GM23338 (cell line): ENCODE results near the gene PHKA2. TPM values are rescaled to one million over a fixed set of nuclear protein-coding genes. Genes with fewer than 3 reads are reported as not detected.

Source experiments
- ATAC-seq: fragments of 200-7000 bp; cut with Tn5 transposase; 3 replicates; pipeline ENCODE4 v1.9.1; 2020
- DNase-seq: peaks from one replicate; pipeline ENCODE4 v3.0.0-alpha.2; 2015; ENCODE audit warnings: low spot score
- H2AFZ ChIP-seq: fragments of 200-600 bp; sonication (generic); 2 replicates; pipeline ENCODE4 v1.8.0; 2016; ENCODE audit warnings: antibody characterized with exemption, mild to moderate bottlenecking, moderate library complexity
- H3F3A ChIP-seq: fragments of 200-600 bp; sonication (generic); replicated peaks from 2 replicates; pipeline ENCODE4 v1.8.0; 2017; ENCODE audit warnings: antibody characterized with exemption, mixed run types, low read depth
- H3K27ac ChIP-seq: fragments of 200-600 bp; sonication (generic); 2 replicates; pipeline ENCODE4 v1.6.1; 2016; ENCODE audit warnings: low read depth
- H3K27me3 ChIP-seq: fragments of 200-600 bp; sonication (generic); 2 replicates; pipeline ENCODE4 v1.8.0; 2016; ENCODE audit warnings: mild to moderate bottlenecking, mixed run types, moderate library complexity; ENCODE audit not compliant: insufficient read depth
- H3K36me3 ChIP-seq: fragments of 200-600 bp; sonication (generic); 2 replicates; pipeline ENCODE4 v1.8.0; 2016; ENCODE audit warnings: mild to moderate bottlenecking; ENCODE audit not compliant: insufficient read depth
- H3K4me1 ChIP-seq: fragments of 200-600 bp; sonication (generic); 2 replicates; pipeline ENCODE4 v1.8.0; 2016; ENCODE audit warnings: mild to moderate bottlenecking, moderate library complexity; ENCODE audit not compliant: insufficient read depth
- H3K4me2 ChIP-seq: fragments of 200-600 bp; sonication (generic); 2 replicates; pipeline ENCODE4 v1.7.1; 2017; ENCODE audit warnings: mixed run types
- H3K4me3 ChIP-seq: fragments of 200-600 bp; sonication (generic); 2 replicates; pipeline ENCODE4 v1.6.1; 2016; ENCODE audit warnings: mixed run types
- H3K79me2 ChIP-seq: fragments of 200-600 bp; sonication (generic); replicated peaks from 2 replicates; pipeline ENCODE4 v1.8.0; 2017; ENCODE audit warnings: mild to moderate bottlenecking; ENCODE audit not compliant: insufficient read depth
- H3K9me2 ChIP-seq: fragments of 200-600 bp; sonication (generic); 2 replicates; pipeline ENCODE4 v1.8.0; 2017; ENCODE audit not compliant: insufficient read depth
- H4K20me1 ChIP-seq: fragments of 200-600 bp; sonication (generic); replicated peaks from 2 replicates; pipeline ENCODE4 v1.8.0; 2017; ENCODE audit warnings: mild to moderate bottlenecking; ENCODE audit not compliant: insufficient read depth
- H3K27ac Mint-ChIP-seq: 2 replicates; pipeline ENCODE4 v1.8.0; 2020; ENCODE audit warnings: inconsistent platforms, mild to moderate bottlenecking, moderate library complexity, mixed read lengths
- H3K27me3 Mint-ChIP-seq: 3 replicates; pipeline ENCODE4 v1.8.0; 2022; ENCODE audit warnings: low read depth, mild to moderate bottlenecking, moderate library complexity, mixed read lengths, inconsistent platforms; ENCODE audit not compliant: insufficient read depth, poor library complexity
- H3K36me3 Mint-ChIP-seq: 3 replicates; pipeline ENCODE4 v1.8.0; 2021; ENCODE audit warnings: low read depth, mild to moderate bottlenecking, inconsistent platforms, moderate library complexity, mixed read lengths
- H3K4me1 Mint-ChIP-seq: 3 replicates; pipeline ENCODE4 v1.8.0; 2020; ENCODE audit warnings: mild to moderate bottlenecking, inconsistent platforms, mixed read lengths
- H3K4me3 Mint-ChIP-seq: 3 replicates; pipeline ENCODE4 v1.8.0; 2021; ENCODE audit warnings: moderate library complexity, mild to moderate bottlenecking, inconsistent platforms, mixed read lengths
- H3K9me3 Mint-ChIP-seq: 3 replicates; pipeline ENCODE4 v1.8.0; 2020; ENCODE audit warnings: moderate library complexity, mild to moderate bottlenecking, inconsistent platforms, mixed read lengths
- CREB1 ChIP-seq: fragments of 250-450 bp; sonication (Bioruptor Pico); IDR thresholded peaks from 2 replicates; pipeline ENCODE4 v1.5.0; 2020; ENCODE audit warnings: low read depth, mild to moderate bottlenecking, moderate library complexity
- CTCF ChIP-seq, 2 experiments: fragments of 200-600 bp in 1 of 2; sonication (generic) in 1 of 2; conservative IDR thresholded peaks; 2 replicates each; pipeline versions ENCODE4 v1.5.1 to v1.6.1; 2016 to 2017; ENCODE audit warnings: antibody characterized with exemption in 2 of 2, low read depth in 2 of 2, mild to moderate bottlenecking in 2 of 2, moderate library complexity in 1 of 2
- ETS1 ChIP-seq: IDR thresholded peaks from 2 replicates; pipeline ENCODE4 v1.6.1; 2016; ENCODE audit warnings: antibody characterized with exemption
- EZH2phosphoT487 ChIP-seq: fragments of 200-600 bp; sonication (generic); IDR thresholded peaks from one replicate; pipeline ENCODE4 v1.8.1; 2018; ENCODE audit warnings: antibody characterized with exemption; ENCODE audit not compliant: unreplicated experiment
- JUNB ChIP-seq: IDR thresholded peaks from one replicate; pipeline ENCODE4 v1.6.1; 2016; ENCODE audit warnings: antibody characterized with exemption; ENCODE audit not compliant: unreplicated experiment
- NANOG ChIP-seq: IDR thresholded peaks from 2 replicates; pipeline ENCODE4 v1.6.1; 2016; ENCODE audit warnings: antibody characterized with exemption, borderline replicate concordance
- POLR2AphosphoS5 ChIP-seq: IDR thresholded peaks from 2 replicates; pipeline ENCODE4 v1.6.1; 2016; ENCODE audit warnings: antibody characterized with exemption, low read depth
- REST ChIP-seq: IDR thresholded peaks from one replicate; pipeline ENCODE4 v1.6.1; 2018; ENCODE audit warnings: antibody characterized with exemption; ENCODE audit not compliant: unreplicated experiment
- STAT1 ChIP-seq: IDR thresholded peaks from one replicate; pipeline ENCODE4 v1.6.1; 2016; ENCODE audit warnings: antibody characterized with exemption; ENCODE audit not compliant: unreplicated experiment
- ZNF114 ChIP-seq: fragments of 250-450 bp; sonication (Bioruptor Pico); IDR thresholded peaks from 2 replicates; pipeline ENCODE4 v1.5.0; 2020; ENCODE audit warnings: mild to moderate bottlenecking, moderate library complexity
- ZNF331 ChIP-seq: fragments of 250-450 bp; sonication (Bioruptor Pico); IDR thresholded peaks from 2 replicates; pipeline ENCODE4 v1.5.0; 2020; ENCODE audit warnings: low read depth, mild to moderate bottlenecking, moderate library complexity
- ZNF462 ChIP-seq: fragments of 250-450 bp; sonication (Bioruptor Pico); IDR thresholded peaks from 2 replicates; pipeline ENCODE4 v1.5.0; 2020; ENCODE audit warnings: mild to moderate bottlenecking, moderate library complexity
- polyA plus RNA-seq: library from polyadenylated mRNA; unstranded; fragments of >200 nt; fragmentation: Nextera tagmentation; extraction: Ambion mirVana; gene quantifications from 2 replicates; pipeline ENCODE4 v1.2.1, GENCODE V29; 2016
- total RNA-seq: library from RNA; depleted of rRNA; stranded (reverse); fragments of >200 nt; shearing (Covaris generic); gene quantifications from 2 replicates; pipeline ENCODE4 v1.2.3, GENCODE V29; 2014

The PHKA2 gene
- total and polyA plus RNA-seq, 2 experiments from 2014 or later = 8.0 to 23.9 TPM

- TF ChIP-seq ETS1 = no peak
Observed at GRCh38 chrX:18888281-18888680, 95.6 kb downstream of the PHKA2 start (continued).

GRCh38 chrX:18887825-18888212 lies 96.1 kb downstream of the PHKA2 start:
- DNase-seq (no peak), ATAC-seq (no peak; the same call in 2 of the 3 replicates)
- Mint-ChIP-seq H3K4me3 (no peak overlapping the region; the same call in 2 of the 3 replicates), H3K36me3 (no peaks in the 10 kb centered on the region), H3K4me1 (peaks cover 26% of the 10 kb centered on the region; the same call in 2 of the 3 replicates), H3K27ac (no peak overlapping the region), H3K27me3 (peaks cover 16% of the 10 kb centered on the region), H3K9me3 (no peaks in the 10 kb centered on the region; the same call in 1 of the 3 replicates)
- Histone ChIP-seq H3K4me1 (no peaks in the 10 kb centered on the region), H3K9me2 (no peaks in the 10 kb centered on the region), H2AFZ (no peak overlapping the region), H3K27me3 (no peaks in the 10 kb centered on the region), H4K20me1 (no peaks in the 10 kb centered on the region), H3K27ac (no peak overlapping the region), H3K4me3 (peak overlapping the region; percentile 51; the same call in 1 of the 2 replicates), H3K79me2 (no peaks in the 10 kb centered on the region), H3K36me3 (no peaks in the 10 kb centered on the region), H3K4me2 (peak overlapping the region; percentile 74), H3F3A (no peaks in the 10 kb centered on the region)
- TF ChIP-seq STAT1 = no peak
- TF ChIP-seq ETS1 = no peak
- TF ChIP-seq ZNF462 = no peak
- no peak for TF ChIP-seq NANOG
- TF ChIP-seq ZNF114 (CRISPR knock-in tag) = no peak
- no peak for TF ChIP-seq CTCF (conservative IDR thresholded peaks at IDR 0.05; ENCODE audit: low read depth in 2 of 2)
- no peak for TF ChIP-seq CREB1
- no peak for TF ChIP-seq JUNB
- TF ChIP-seq POLR2AphosphoS5 = no peak
- no peak for TF ChIP-seq EZH2phosphoT487
- no peak for TF ChIP-seq ZNF331 (CRISPR knock-in tag)
- no peak for TF ChIP-seq REST
